Right lobe of liver (tissue), 6 donors: ENCODE measurements around the gene KCNN3. TPM values are rescaled to one million over a fixed set of nuclear protein-coding genes. Genes with fewer than 3 reads are reported as not detected.

Source experiments
- ATAC-seq, 4 donors: fragments of 200-7000 bp; cut with Tn5 transposase; one replicate each; pipeline ENCODE4 v1.9.1; 2020; ENCODE audit warnings: mild to moderate bottlenecking in 4 of 4, moderate library complexity in 4 of 4
- DNase-seq, 3 donors: peaks; one replicate each; pipeline ENCODE4 v3.0.0-alpha.2; 2020
- H3K27ac ChIP-seq, 3 donors: fragments of 200-600 bp; one replicate each; pipeline ENCODE4 v1.8.0; 2022
- H3K27me3 ChIP-seq, 2 donors: fragments of 200-600 bp; one replicate each; pipeline ENCODE4 v1.8.0; 2022
- H3K36me3 ChIP-seq, 4 donors: fragments of 200-600 bp; sonication (generic) in 1 of 4; one replicate each; pipeline versions ENCODE4 v1.5.1 to v1.8.0; 2017 to 2022; ENCODE audit warnings: control low read depth in 1 of 4
- H3K4me1 ChIP-seq, 4 donors: fragments of 200-600 bp; sonication (generic) in 1 of 4; one replicate each; pipeline versions ENCODE4 v1.5.1 to v1.8.0; 2017 to 2022; ENCODE audit warnings: control low read depth in 1 of 4
- H3K4me3 ChIP-seq, 3 donors: fragments of 200-600 bp; one replicate each; pipeline ENCODE4 v1.8.0; 2022
- H3K9me3 ChIP-seq, 4 donors: fragments of 200-600 bp; sonication (generic) in 1 of 4; one replicate each; pipeline versions ENCODE4 v1.5.1 to v1.8.0; 2017 to 2022; ENCODE audit warnings: control low read depth in 1 of 4
- POLR2A ChIP-seq: fragments of 450-650 bp; IDR thresholded peaks from one replicate; pipeline ENCODE4 v1.6.1; 2017; ENCODE audit warnings: antibody characterized with exemption, mild to moderate bottlenecking
- WGBS: methylation state at CpG from one replicate; pipeline ENCODE4 v1.1.6; 2018; ENCODE audit warnings: low coverage, low lambda C conversion rate; ENCODE audit not compliant: insufficient coverage; ENCODE audit errors: missing lambda C conversion rate; 5-methylcytosine and 5-hydroxymethylcytosine counted together
- intact Hi-C, 2 donors: fragments of 100-400 bp; cut with DNase I; formaldehyde crosslinking; loops; one replicate each; pipeline versions ENCODE4 v1.11.2 to v1.14.1; 2022
- total RNA-seq, 6 experiments: library from RNA; depleted of rRNA in 2 of 6; stranded (reverse); fragments of >200 nt in 2 of 6; fragmentation: NEBNext Ultra II Directional in 3 of 6; extraction: Animal tissue kit (Norgen Biotek cat#: 25700) in 3 of 6; gene quantifications; one replicate each; pipeline versions ENCODE4 v1.1.0 to v1.2.4, GENCODE V29; 2016 to 2023
- TF ChIP-seq, protein P1 (sequence below), 4 donors: fragments of 200-600 bp in 3 of 4; fragments of 450-650 bp in 1 of 4; IDR thresholded peaks; one replicate each; pipeline versions ENCODE4 v1.5.1 to v1.8.0; 2016 to 2022; ENCODE audit warnings: antibody characterized with exemption in 4 of 4, mild to moderate bottlenecking in 2 of 4
- donor health status: DM: no; HTN: yes; CAD: no.
- donor health status: DM: no; HTN: no; CAD: no.
- donor health status: DM: no; HTN: no; CAD: no.
- donor health status: DM: no; HTN: yes; CAD: no.
- donor health status: DM: no; HTN: yes; CAD: no.

Gene KCNN3
- total RNA-seq, 6 experiments from 2014 or later, result 0.15 to 0.64 (median 0.32) TPM

DNA sequence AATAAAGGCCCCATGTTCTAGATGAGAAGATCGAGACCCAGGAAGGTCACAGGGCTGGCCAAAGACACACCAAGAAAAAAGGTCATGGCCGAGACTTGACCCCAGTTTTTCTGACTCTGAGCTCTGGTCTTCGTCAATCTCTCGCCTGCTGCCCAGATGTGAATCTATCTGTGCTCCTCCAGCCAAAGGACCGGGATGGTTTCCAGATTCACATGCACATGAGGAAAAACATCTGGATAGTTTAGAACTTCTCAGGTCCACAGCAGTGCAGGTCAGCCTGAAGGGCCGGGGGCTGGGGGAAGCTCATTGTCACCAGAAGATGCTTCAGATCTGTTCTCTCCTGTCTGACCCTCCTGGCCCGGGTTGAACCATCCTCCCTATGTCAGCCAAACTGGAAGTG lies 49.0 kb downstream of the KCNN3 start:
- TF ChIP-seq, protein P1, sequence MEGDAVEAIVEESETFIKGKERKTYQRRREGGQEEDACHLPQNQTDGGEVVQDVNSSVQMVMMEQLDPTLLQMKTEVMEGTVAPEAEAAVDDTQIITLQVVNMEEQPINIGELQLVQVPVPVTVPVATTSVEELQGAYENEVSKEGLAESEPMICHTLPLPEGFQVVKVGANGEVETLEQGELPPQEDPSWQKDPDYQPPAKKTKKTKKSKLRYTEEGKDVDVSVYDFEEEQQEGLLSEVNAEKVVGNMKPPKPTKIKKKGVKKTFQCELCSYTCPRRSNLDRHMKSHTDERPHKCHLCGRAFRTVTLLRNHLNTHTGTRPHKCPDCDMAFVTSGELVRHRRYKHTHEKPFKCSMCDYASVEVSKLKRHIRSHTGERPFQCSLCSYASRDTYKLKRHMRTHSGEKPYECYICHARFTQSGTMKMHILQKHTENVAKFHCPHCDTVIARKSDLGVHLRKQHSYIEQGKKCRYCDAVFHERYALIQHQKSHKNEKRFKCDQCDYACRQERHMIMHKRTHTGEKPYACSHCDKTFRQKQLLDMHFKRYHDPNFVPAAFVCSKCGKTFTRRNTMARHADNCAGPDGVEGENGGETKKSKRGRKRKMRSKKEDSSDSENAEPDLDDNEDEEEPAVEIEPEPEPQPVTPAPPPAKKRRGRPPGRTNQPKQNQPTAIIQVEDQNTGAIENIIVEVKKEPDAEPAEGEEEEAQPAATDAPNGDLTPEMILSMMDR (IDR thresholded peaks at IDR 0.05), result no peak
- no peak for TF ChIP-seq POLR2A
- ATAC-seq, result no peak

DNA sequence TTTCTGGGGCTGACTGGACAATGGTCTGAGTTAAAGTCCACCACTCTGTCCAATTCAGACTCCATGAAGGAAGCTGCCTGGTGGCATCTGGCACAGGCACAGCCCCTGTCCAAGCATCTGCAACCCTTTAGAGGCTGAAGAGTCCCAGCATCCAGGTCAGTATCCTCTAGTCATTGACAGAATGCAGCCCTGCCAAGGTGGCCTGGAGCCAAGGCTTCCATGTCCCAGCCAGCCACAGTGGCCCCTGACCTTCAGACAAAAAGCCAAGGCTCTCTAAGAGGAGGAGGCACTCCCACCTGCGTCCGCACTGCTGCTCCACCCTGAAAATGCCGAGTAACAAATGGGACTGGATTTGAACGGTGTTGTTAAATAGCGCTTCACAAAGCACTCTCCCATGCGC lies 49.4 kb downstream of the KCNN3 start:
- DNase-seq, result peak in 1 of 3 donors; percentile 59

More for the DNA sequence above, 49.0 kb downstream of the KCNN3 start:
- Histone ChIP-seq H3K27ac (no peak overlapping the region), H3K27me3 (no peaks in the 10 kb centered on the region), H3K4me1 (no peaks in the 10 kb centered on the region), H3K9me3 (no peaks in the 10 kb centered on the region), H3K4me3 (no peak overlapping the region), H3K36me3 (no peaks in the 10 kb centered on the region)
- DNase-seq, result no peak
- intact Hi-C loops, result no loop called here
- 77% methylated on average over 5 of the region's 7 CpGs for WGBS

GRCh38 chr1:154819628-154820590 lies 50.2 kb downstream of the KCNN3 start:
- peak; percentile 58 to 82 (median 79) for ATAC-seq
- WGBS, result 67% methylated on average over 7 of the region's 7 CpGs

More for the DNA sequence above, 49.4 kb downstream of the KCNN3 start:
- H3K9me3 ChIP-seq, result no peaks in the 10 kb centered on the region
- ATAC-seq, result peak in 3 of 4 donors; percentile 14 to 63 (median 37)
- H3K27me3 ChIP-seq, result no peaks in the 10 kb centered on the region
- H3K4me3 ChIP-seq, result no peak overlapping the region
- H3K4me1 ChIP-seq, result no peaks in the 10 kb centered on the region
- no peak overlapping the region for H3K27ac ChIP-seq
- H3K36me3 ChIP-seq, result no peaks in the 10 kb centered on the region
- WGBS, result no CpG with 5 or more reads among the region's 6 CpGs
- TF ChIP-seq POLR2A, result no peak
- TF ChIP-seq, protein P1 (IDR thresholded peaks at IDR 0.05), result no peak
- intact Hi-C loops, result no loop called here

GRCh38 chr1:154818911-154819310 lies 51.2 kb downstream of the KCNN3 start:
- Histone ChIP-seq H3K9me3 (no peaks in the 10 kb centered on the region), H3K36me3 (no peaks in the 10 kb centered on the region), H3K27ac (no peak overlapping the region), H3K4me1 (no peaks in the 10 kb centered on the region), H3K4me3 (no peak overlapping the region), H3K27me3 (no peaks in the 10 kb centered on the region)
- DNase-seq (no peak), ATAC-seq (no peak)
- TF ChIP-seq POLR2A, result no peak
- intact Hi-C loops, result no loop called here
- WGBS, result 85% methylated on average over 3 of the region's 6 CpGs

More at GRCh38 chr1:154819628-154820590, 50.2 kb downstream of the KCNN3 start:
- Histone ChIP-seq H3K27ac (no peak overlapping the region), H3K36me3 (no peaks in the 10 kb centered on the region), H3K9me3 (no peaks in the 10 kb centered on the region), H3K4me3 (no peak overlapping the region), H3K27me3 (no peaks in the 10 kb centered on the region), H3K4me1 (no peaks in the 10 kb centered on the region)
- no peak for DNase-seq
- intact Hi-C loops, result no loop called here
- TF ChIP-seq, protein P1 (IDR thresholded peaks at IDR 0.05), result peak; percentile 27 to 49 (median 40)
- TF ChIP-seq POLR2A, result no peak

GRCh38 chr1:154816937-154817336 lies 53.1 kb downstream of the KCNN3 start:
- Histone ChIP-seq H3K9me3 (no peaks in the 10 kb centered on the region), H3K27me3 (no peaks in the 10 kb centered on the region), H3K4me3 (no peak overlapping the region), H3K27ac (no peak overlapping the region), H3K36me3 (no peaks in the 10 kb centered on the region), H3K4me1 (no peaks in the 10 kb centered on the region)
- DNase-seq (no peak), ATAC-seq (no peak)
- intact Hi-C loops, result no loop called here
- TF ChIP-seq, protein P1 (IDR thresholded peaks at IDR 0.05), result no peak
- TF ChIP-seq POLR2A, result no peak
- WGBS, result 82% methylated on average over 2 of the region's 2 CpGs
